Left ventricle myocardium inferior (tissue), 1 donor: Measurements from ENCODE around the gene PDE10A. TPM values are rescaled to one million over a fixed set of nuclear protein-coding genes. Genes with fewer than 3 reads are reported as not detected.

ENCODE experiments used
- DNase-seq: peaks from one replicate; pipeline ENCODE4 v3.0.0-alpha.2; 2020
- H3K27ac ChIP-seq: fragments of 200-600 bp; replicated peaks from 2 replicates; pipeline ENCODE4 v1.8.0; 2021
- H3K27me3 ChIP-seq: fragments of 200-600 bp; 2 replicates; pipeline ENCODE4 v1.8.0; 2021; ENCODE audit warnings: low read depth
- H3K36me3 ChIP-seq: fragments of 200-600 bp; 2 replicates; pipeline ENCODE4 v1.8.0; 2021
- H3K4me1 ChIP-seq: fragments of 200-600 bp; 2 replicates; pipeline ENCODE4 v1.8.0; 2021
- H3K4me3 ChIP-seq: fragments of 200-600 bp; 2 replicates; pipeline ENCODE4 v1.8.0; 2021; ENCODE audit warnings: mild to moderate bottlenecking, moderate library complexity
- H3K9me3 ChIP-seq: fragments of 200-600 bp; replicated peaks from 2 replicates; pipeline ENCODE4 v1.8.0; 2021
- intact Hi-C: fragments of 100-400 bp; cut with micrococcal nuclease; formaldehyde crosslinking; loops from one replicate; pipeline ENCODE4 v1.11.0; 2022
- total RNA-seq: library from RNA; stranded (reverse); fragmentation: NEBNext Ultra II Directional; extraction: Animal tissue kit (Norgen Biotek cat#: 25700); gene quantifications from one replicate; pipeline ENCODE4 v1.2.1, GENCODE V29; 2021
- TF ChIP-seq, protein P1 (sequence below): fragments of 200-600 bp; IDR thresholded peaks from 2 replicates; pipeline ENCODE4 v1.8.0; 2021; ENCODE audit warnings: antibody characterized with exemption, mild to moderate bottlenecking, borderline replicate concordance
- donor health status: DM: no; HTN: yes; CAD: no; lungs with severe emphysema.

PDE10A gene
- total RNA-seq, 1 donor from 2014 or later: 12.2 TPM

DNA sequence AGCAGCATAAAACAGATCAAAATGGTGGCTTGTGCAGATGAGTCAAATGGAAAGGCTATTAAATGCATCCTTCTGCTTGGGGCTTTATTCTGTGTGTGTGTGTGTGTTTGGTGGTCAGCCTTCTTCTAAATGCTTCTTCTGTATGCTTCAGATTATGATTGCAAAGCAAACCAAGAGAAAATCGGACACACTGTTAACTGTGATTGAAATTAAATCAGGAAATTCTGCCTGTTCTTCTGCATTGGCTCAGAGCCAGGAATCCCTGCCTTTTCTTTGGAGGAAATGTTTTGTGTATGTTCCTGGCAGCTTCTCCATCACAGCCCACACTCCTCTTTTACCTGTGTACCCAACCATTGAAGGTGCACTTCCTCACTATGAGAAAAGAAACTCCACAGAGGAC, 22.3 kb upstream of the PDE10A start:
- TF ChIP-seq, protein P1, sequence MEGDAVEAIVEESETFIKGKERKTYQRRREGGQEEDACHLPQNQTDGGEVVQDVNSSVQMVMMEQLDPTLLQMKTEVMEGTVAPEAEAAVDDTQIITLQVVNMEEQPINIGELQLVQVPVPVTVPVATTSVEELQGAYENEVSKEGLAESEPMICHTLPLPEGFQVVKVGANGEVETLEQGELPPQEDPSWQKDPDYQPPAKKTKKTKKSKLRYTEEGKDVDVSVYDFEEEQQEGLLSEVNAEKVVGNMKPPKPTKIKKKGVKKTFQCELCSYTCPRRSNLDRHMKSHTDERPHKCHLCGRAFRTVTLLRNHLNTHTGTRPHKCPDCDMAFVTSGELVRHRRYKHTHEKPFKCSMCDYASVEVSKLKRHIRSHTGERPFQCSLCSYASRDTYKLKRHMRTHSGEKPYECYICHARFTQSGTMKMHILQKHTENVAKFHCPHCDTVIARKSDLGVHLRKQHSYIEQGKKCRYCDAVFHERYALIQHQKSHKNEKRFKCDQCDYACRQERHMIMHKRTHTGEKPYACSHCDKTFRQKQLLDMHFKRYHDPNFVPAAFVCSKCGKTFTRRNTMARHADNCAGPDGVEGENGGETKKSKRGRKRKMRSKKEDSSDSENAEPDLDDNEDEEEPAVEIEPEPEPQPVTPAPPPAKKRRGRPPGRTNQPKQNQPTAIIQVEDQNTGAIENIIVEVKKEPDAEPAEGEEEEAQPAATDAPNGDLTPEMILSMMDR: no peak
- H3K4me1 ChIP-seq: peaks cover 4% of the 10 kb centered on the region
- no peak for DNase-seq
- intact Hi-C loops: no loop called here
- H3K27ac ChIP-seq: no peak overlapping the region
- H3K27me3 ChIP-seq: peaks cover 16% of the 10 kb centered on the region
- no peaks in the 10 kb centered on the region for H3K9me3 ChIP-seq
- H3K4me3 ChIP-seq: no peak overlapping the region
- no peaks in the 10 kb centered on the region for H3K36me3 ChIP-seq

DNA sequence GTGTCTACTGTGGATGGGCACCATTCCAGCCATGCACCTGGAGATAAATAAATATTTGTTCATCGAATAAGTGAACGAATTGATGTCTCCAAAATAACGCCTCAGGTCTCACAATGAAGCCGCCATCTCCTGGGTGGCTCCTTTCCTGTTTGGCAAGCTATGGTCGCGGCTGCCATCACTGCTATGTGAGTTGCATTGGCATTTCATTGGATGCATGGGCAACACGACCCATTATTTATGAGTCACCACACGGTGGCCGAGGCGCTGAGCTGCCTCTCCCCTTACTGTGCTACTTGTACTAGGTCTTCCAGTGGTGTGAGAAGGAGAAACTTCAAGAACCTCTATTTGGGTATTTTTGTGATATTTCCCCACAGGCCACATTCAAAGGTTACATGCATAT, 21.3 kb upstream of the PDE10A start:
- DNase-seq: no peak
- Histone ChIP-seq H3K27ac (no peak overlapping the region), H3K9me3 (no peaks in the 10 kb centered on the region), H3K36me3 (no peaks in the 10 kb centered on the region), H3K27me3 (peaks cover 16% of the 10 kb centered on the region), H3K4me3 (no peak overlapping the region), H3K4me1 (no peaks in the 10 kb centered on the region)
- intact Hi-C loops: no loop called here
- TF ChIP-seq, protein P1: no peak

DNA sequence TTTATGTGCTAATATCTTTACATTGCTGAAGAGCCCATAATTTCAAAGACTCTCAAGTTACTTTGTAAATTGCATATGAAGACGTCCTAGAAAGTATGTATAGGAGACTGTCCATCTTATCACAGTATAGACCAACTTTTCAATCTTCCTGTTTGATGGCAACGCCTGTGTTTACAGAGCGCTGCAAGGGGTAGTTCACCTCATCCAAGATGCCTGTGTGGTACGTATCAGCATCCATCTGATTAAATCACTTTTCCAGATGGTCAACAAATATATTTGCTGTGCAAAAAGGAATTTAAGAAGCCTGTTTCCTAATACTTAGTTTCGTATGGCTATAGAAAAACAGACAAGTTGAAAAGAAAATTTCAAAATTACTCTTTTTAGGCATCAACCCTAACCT, 17.9 kb upstream of the PDE10A start:
- intact Hi-C loops: no loop called here
- Histone ChIP-seq H3K4me1 (peaks cover 10% of the 10 kb centered on the region), H3K27me3 (peaks cover 16% of the 10 kb centered on the region), H3K9me3 (no peaks in the 10 kb centered on the region), H3K27ac (no peak overlapping the region), H3K36me3 (no peaks in the 10 kb centered on the region), H3K4me3 (no peak overlapping the region)
- no peak for DNase-seq
- TF ChIP-seq, protein P1: no peak

DNA sequence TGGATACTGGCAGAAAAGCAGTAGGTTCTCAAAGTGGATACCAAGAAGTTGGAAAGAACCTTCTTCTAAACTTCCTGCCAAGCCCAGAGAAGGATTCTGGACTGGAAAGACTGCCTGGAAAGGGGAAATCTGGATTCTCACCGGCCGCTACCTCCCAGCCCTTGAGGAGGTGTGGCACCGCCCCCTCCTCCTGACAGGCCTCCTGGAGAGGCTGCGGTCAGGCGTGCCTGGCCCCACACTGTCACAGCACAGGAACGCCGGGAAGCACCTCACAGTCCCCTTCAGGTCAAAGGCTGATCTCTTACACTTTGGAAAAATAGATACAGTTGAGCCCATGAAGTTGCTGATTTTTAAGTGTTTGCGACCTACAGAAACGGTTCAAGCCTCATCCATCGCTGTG, 16.3 kb upstream of the PDE10A start:
- intact Hi-C loops: no loop called here
- Histone ChIP-seq H3K27me3 (peaks cover 16% of the 10 kb centered on the region), H3K27ac (no peak overlapping the region)

DNA sequence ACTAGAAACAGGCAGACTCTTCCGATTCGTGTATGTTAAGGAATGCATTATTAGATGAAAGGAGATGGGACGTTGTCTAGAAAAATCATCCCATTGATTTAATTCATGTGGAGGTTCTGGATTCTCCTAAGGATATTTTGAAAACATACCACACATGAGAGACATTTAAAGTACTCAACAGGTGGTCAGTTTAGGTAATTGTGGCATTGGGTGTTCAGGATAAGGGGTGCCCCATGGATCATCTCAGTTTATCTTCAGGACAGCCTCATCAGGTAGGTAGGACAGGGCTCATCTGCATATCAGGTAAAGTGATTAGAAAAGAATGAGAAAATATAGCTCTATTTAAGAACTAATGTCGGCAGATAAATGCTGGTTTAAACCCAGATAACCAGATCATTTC, 15.9 kb upstream of the PDE10A start:
- Histone ChIP-seq H3K4me1 (peaks cover 10% of the 10 kb centered on the region), H3K4me3 (no peak overlapping the region), H3K36me3 (no peaks in the 10 kb centered on the region), H3K9me3 (no peaks in the 10 kb centered on the region), H3K27ac (no peak overlapping the region), H3K27me3 (peaks cover 14% of the 10 kb centered on the region)
- TF ChIP-seq, protein P1: no peak
- no peak for DNase-seq
- intact Hi-C loops: no loop called here

More for the DNA sequence above, 16.3 kb upstream of the PDE10A start:
- Histone ChIP-seq H3K36me3 (no peaks in the 10 kb centered on the region), H3K4me1 (peaks cover 10% of the 10 kb centered on the region), H3K9me3 (no peaks in the 10 kb centered on the region), H3K4me3 (no peak overlapping the region)
- no peak for DNase-seq
- TF ChIP-seq, protein P1: no peak

DNA sequence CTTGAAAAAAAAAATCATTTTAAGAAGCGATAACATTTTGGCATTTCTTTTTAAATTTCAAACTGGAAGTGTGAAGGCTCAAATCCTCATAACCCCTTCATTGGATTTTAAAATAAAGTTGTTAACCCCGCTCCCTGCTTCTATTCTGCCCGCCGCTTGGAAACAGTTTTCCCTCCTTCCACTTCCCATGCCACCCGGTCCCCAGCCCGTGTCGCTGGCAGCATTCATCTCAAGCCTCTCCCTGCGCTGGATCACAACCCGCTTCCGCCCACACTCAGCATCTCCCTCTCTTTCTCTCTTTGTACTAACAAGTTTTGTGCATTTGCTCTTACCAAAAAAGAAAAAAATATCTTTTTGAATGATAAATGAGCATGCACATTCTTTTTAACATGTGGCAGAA, 15.4 kb upstream of the PDE10A start:
- no peaks in the 10 kb centered on the region for H3K9me3 ChIP-seq
- peaks cover 9% of the 10 kb centered on the region for H3K27me3 ChIP-seq
- TF ChIP-seq, protein P1: no peak
- H3K27ac ChIP-seq: no peak overlapping the region
- DNase-seq: no peak
- intact Hi-C loops: no loop called here
- no peaks in the 10 kb centered on the region for H3K36me3 ChIP-seq
- peaks cover 10% of the 10 kb centered on the region for H3K4me1 ChIP-seq
- H3K4me3 ChIP-seq: no peak overlapping the region
